ENCODE measurements around the gene TOP1. TPM values are rescaled to one million over a fixed set of nuclear protein-coding genes. Genes with fewer than 3 reads are reported as not detected.
A peak's percentile ranks its signal among the peaks of the same experiment; 100 is the strongest.

Gene TOP1
- total and polyA plus RNA-seq, 9 of the 15 experiments (the other 6 are each of a cell fraction or from before 2014, with no cell fraction given), result 26.4 to 127 (median 39.6) TPM

GRCh38 chr20:41086402-41087324 lies 58.0 kb downstream of the TOP1 start:
- CTCF ChIA-PET (ENCODE audit: low intra/inter-chr PET ratio), result no interaction called here
- intact Hi-C loops (cut with micrococcal nuclease) (loop anchor here (2.0 kb wide), 2 partner anchors 58 to 96 kb away; partner anchors contain the start of gene TOP1), in situ Hi-C loops (cut with MboI) (no loop called here)
- no peaks in the 10 kb centered on the region; the same call in 1 of the 2 replicates for H4K20me1 ChIP-seq (replicated peaks; ENCODE audit: control insufficient read depth, insufficient read depth, low read length)
- peak; percentile 35 to 85 (median 58) for DNase-seq (ENCODE audit: extremely low read depth in 1 of 4, low spot score in 3 of 4)
- peaks cover 9 to 17% of the 10 kb centered on the region in 2 experiments for H3K4me1 ChIP-seq (replicated peaks in 1 of 2; ENCODE audit: control insufficient read depth in 2 of 2, insufficient read depth in 2 of 2, low read length in 2 of 2)
- POLR2A ChIA-PET, result interaction anchor here (0.6 to 2.1 kb wide), 12 partner anchors 8 to 1837 kb away, joined by 3 to 12 read pairs (median 4); no protein-coding TSS in a partner anchor
- H3K79me2 ChIP-seq (ENCODE audit: control insufficient read depth, insufficient read depth, low read length), result peaks cover 2% of the 10 kb centered on the region; the same call in 1 of the 3 replicates
- H3K9me3 ChIP-seq (replicated peaks; ENCODE audit: control insufficient read depth, insufficient read depth, low read depth, low read length), result no peaks in the 10 kb centered on the region
- peak overlapping the region; percentile 51 for H3K4me2 ChIP-seq (ENCODE audit: insufficient read depth, low read length)
- peak overlapping the region in 1 of 2 experiments; percentile 17; a peak in 1 of 4 replicates for H3K9ac ChIP-seq (ENCODE audit: insufficient read depth in 1 of 2, low read depth in 2 of 2, low read length in 2 of 2)
- no peaks in the 10 kb centered on the region for H3K9me1 ChIP-seq (ENCODE audit: control insufficient read depth, insufficient read depth, low read length)
- peak overlapping the region; percentile 78 for H3K27ac ChIP-seq (ENCODE audit: extremely low read depth, low read depth, low read length)
- BruUV-seq (replicated peaks), result TSS peak; percentile 15
- 0% methylated on average over 8 of the region's 8 CpGs for WGBS (ENCODE audit: insufficient coverage, low coverage, missing lambda C conversion rate)
- H3K36me3 ChIP-seq (ENCODE audit: control insufficient read depth, insufficient read depth, low read length), result peaks cover 68% of the 10 kb centered on the region
- H3K4me3 ChIP-seq, result no peak overlapping the region
- peak; percentile 89 for FAIRE-seq
- ATAC-seq, result peak; percentile 95
- H3K27me3 ChIP-seq (ENCODE audit: control insufficient read depth in 2 of 2, insufficient read depth in 2 of 2, low read length in 2 of 2), result no peaks in the 10 kb centered on the region
- H2AFZ ChIP-seq (ENCODE audit: low read depth, low read length), result no peak overlapping the region
- TF ChIP-seq BCLAF1 (IDR thresholded peaks at IDR 0.05; ENCODE audit: borderline replicate concordance in 1 of 2, control insufficient read depth in 1 of 2, low read depth in 2 of 2, low read length in 1 of 2), result no peak
- TF ChIP-seq ZNF431 (CRISPR knock-in tag; IDR thresholded peaks at IDR 0.05), result no peak
- TF ChIP-seq MBD2 (IDR thresholded peaks at IDR 0.05; ENCODE audit: borderline replicate concordance, low read depth), result 0 out of 2 replicates have a peak, but pooled peaks have one; percentile 33
- TF ChIP-seq SPI1 (IDR thresholded peaks at IDR 0.05; ENCODE audit: borderline replicate concordance, low read depth, low read length), result peak; percentile 91
- peak; percentile 84 for TF ChIP-seq NCOR1 (IDR thresholded peaks at IDR 0.05)
- peak; percentile 50; the same call in 1 of the 2 replicates for TF ChIP-seq POLR2AphosphoS5 (IDR thresholded peaks at IDR 0.05; ENCODE audit: control insufficient read depth, insufficient read depth, low read depth, low read length)
- TF ChIP-seq SOX6 (IDR thresholded peaks at IDR 0.05), result peak; percentile 86
- no peak for TF ChIP-seq ZNF57 (CRISPR knock-in tag; IDR thresholded peaks at IDR 0.05)
- peak; percentile 91 for TF ChIP-seq SMARCA4 (IDR thresholded peaks at IDR 0.05)
- no peak for TF ChIP-seq GTF2A2 (tag; IDR thresholded peaks at IDR 0.05)
- peak in 1 of 2 experiments; percentile 11; a peak in 1 of 4 replicates for TF ChIP-seq MNT (conservative IDR thresholded peaks at IDR 0.05)
- peak; percentile 98 for TF ChIP-seq LCOR (CRISPR knock-in tag; IDR thresholded peaks at IDR 0.05)
- TF ChIP-seq NBN (IDR thresholded peaks at IDR 0.05; ENCODE audit: low read depth), result peak; percentile 52; the same call in 1 of the 2 replicates
- TF ChIP-seq MCM5 (IDR thresholded peaks at IDR 0.05; ENCODE audit: low read depth), result no peak
- peak; percentile 90 for TF ChIP-seq TEAD4 (IDR thresholded peaks at IDR 0.05; ENCODE audit: low read length)
- TF ChIP-seq TEAD4 (CRISPR knock-in tag; IDR thresholded peaks at IDR 0.05; ENCODE audit: borderline replicate concordance), result no peak
- TF ChIP-seq NR2C2 (CRISPR knock-in tag; IDR thresholded peaks at IDR 0.05), result no peak
- TF ChIP-seq NR2C2 (tag; IDR thresholded peaks at IDR 0.05), result peak; percentile 46; the same call in 1 of the 2 replicates
